H1 (cell line): ENCODE results near the gene USP8. TPM values are rescaled to one million over a fixed set of nuclear protein-coding genes. Genes with fewer than 3 reads are reported as not detected.

Experiments used
- CTCF ChIA-PET: fragments of 300-600 bp; sonication (Branson Sonifier 250); formaldehyde crosslinking; loops from one replicate; lab custom pipeline; 2021; ENCODE audit not compliant: partially characterized antibody; lab: Charles Lee
- POLR2A ChIA-PET: fragments of 300-600 bp; sonication (Branson Sonifier 250); formaldehyde crosslinking; loops from one replicate; lab custom pipeline; 2021; ENCODE audit warnings: inconsistent platforms; ENCODE audit not compliant: partially characterized antibody; lab: Charles Lee
- DNase-seq, 2 experiments: peaks; one replicate each; pipeline versions ENCODE4 v3.0.0 to v3.0.0-alpha.2; 2010 to 2022; ENCODE audit warnings: low spot score in 2 of 2, low read depth in 1 of 2, mixed read lengths in 1 of 2
- FAIRE-seq: peaks from 2 replicates; lab custom pipeline; 2011; peaks lifted over from hg19 to GRCh38; lab: Jason Lieb, UNC
- H2AFZ ChIP-seq: 2 replicates; pipeline ENCODE4 v1.8.1; 2012; ENCODE audit warnings: low read length, inconsistent platforms
- H2AK5ac ChIP-seq: 2 replicates; pipeline ENCODE4 v1.6.1; 2013; ENCODE audit warnings: low read depth, low read length
- H2BK120ac ChIP-seq: replicated peaks from 2 replicates; pipeline ENCODE3; 2013; ENCODE audit warnings: low read depth, low read length, inconsistent platforms
- H2BK12ac ChIP-seq: 2 replicates; pipeline ENCODE4 v1.6.1; 2013; ENCODE audit warnings: low read depth, low read length
- H2BK15ac ChIP-seq: 2 replicates; pipeline ENCODE4 v1.6.1; 2013; ENCODE audit warnings: low read length
- H2BK20ac ChIP-seq: 2 replicates; pipeline ENCODE4 v1.6.1; 2013; ENCODE audit warnings: low read length
- H2BK5ac ChIP-seq: 2 replicates; pipeline ENCODE4 v1.6.1; 2013; ENCODE audit warnings: low read depth, low read length
- H3K14ac ChIP-seq: 2 replicates; pipeline ENCODE4 v1.6.1; 2013; ENCODE audit warnings: inconsistent platforms; ENCODE audit not compliant: insufficient read length
- H3K18ac ChIP-seq: 2 replicates; pipeline ENCODE4 v1.6.1; 2013; ENCODE audit warnings: low read length; ENCODE audit errors: extremely low read depth
- H3K23ac ChIP-seq: 2 replicates; pipeline ENCODE4 v1.6.1; 2013; ENCODE audit warnings: inconsistent platforms; ENCODE audit not compliant: insufficient read length
- H3K23me2 ChIP-seq: 2 replicates; pipeline ENCODE4 v1.6.1; 2013; ENCODE audit warnings: low read depth, low read length
- H3K27ac ChIP-seq: 2 replicates; pipeline ENCODE4 v1.6.1; 2011; ENCODE audit warnings: low read depth, low read length, inconsistent platforms
- H3K27me3 ChIP-seq, 4 experiments: replicated peaks in 1 of 4; 1 replicate in 1 of 4; 2 replicates in 3 of 4; pipeline versions ENCODE4 v1.6.1 to v1.8.1; 2011 to 2013; ENCODE audit warnings: low read length in 3 of 4, mild to moderate bottlenecking in 3 of 4, inconsistent platforms in 2 of 4, mixed read lengths in 2 of 4, moderate library complexity in 1 of 4; ENCODE audit not compliant: control insufficient read depth in 3 of 4, insufficient read depth in 3 of 4; ENCODE audit errors: extremely low read depth in 1 of 4
- H3K36me3 ChIP-seq, 4 experiments: 2 replicates each; pipeline versions ENCODE4 v1.6.1 to v1.8.1; 2011 to 2013; ENCODE audit warnings: mild to moderate bottlenecking in 4 of 4, low read length in 3 of 4, moderate library complexity in 2 of 4, control low read depth in 1 of 4, inconsistent platforms in 1 of 4; ENCODE audit not compliant: insufficient read depth in 4 of 4, control insufficient read depth in 2 of 4
- H3K4ac ChIP-seq: replicated peaks from 2 replicates; pipeline ENCODE3; 2013; ENCODE audit warnings: low read length, low read depth, mixed read lengths, inconsistent platforms; ENCODE audit not compliant: insufficient read length
- H3K4me1 ChIP-seq, 4 experiments: replicated peaks in 1 of 4; 1 replicate in 1 of 4; 2 replicates in 3 of 4; pipeline versions ENCODE4 v1.6.1 to v1.8.1; 2011 to 2013; ENCODE audit warnings: low read length in 3 of 4, inconsistent platforms in 2 of 4, mixed read lengths in 1 of 4; ENCODE audit not compliant: insufficient read depth in 4 of 4, control insufficient read depth in 3 of 4
- H3K4me2 ChIP-seq, 2 experiments: 2 replicates each; pipeline versions ENCODE4 v1.6.1 to v1.8.1; 2011 to 2013; ENCODE audit warnings: low read depth in 2 of 2, low read length in 2 of 2, control low read depth in 1 of 2, inconsistent platforms in 1 of 2, mild to moderate bottlenecking in 1 of 2; ENCODE audit not compliant: insufficient read depth in 1 of 2
- H3K4me3 ChIP-seq, 4 experiments: fragments of 200-600, 300-600 bp in 1 of 4; sonication (generic), shearing (Covaris generic), sonication (Bioruptor Twin) in 1 of 4; 2 replicates each; pipeline versions ENCODE4 v1.5.1 to v1.8.1; 2011 to 2016; ENCODE audit warnings: low read length in 4 of 4, low read depth in 3 of 4, control low read depth in 2 of 4, inconsistent platforms in 2 of 4, mild to moderate bottlenecking in 2 of 4, mixed read lengths in 1 of 4, moderate library complexity in 1 of 4; ENCODE audit not compliant: insufficient read depth in 2 of 4; ENCODE audit errors: extremely low read depth in 1 of 4
- H3K56ac ChIP-seq: replicated peaks from 2 replicates; pipeline ENCODE3; 2013; ENCODE audit warnings: low read depth, mild to moderate bottlenecking, mixed read lengths, low read length, inconsistent platforms; ENCODE audit not compliant: insufficient read length
- H3K79me1 ChIP-seq: 2 replicates; pipeline ENCODE4 v1.6.1; 2013; ENCODE audit warnings: low read depth, low read length, control low read depth
- H3K79me2 ChIP-seq, 2 experiments: 2 replicates each; pipeline versions ENCODE4 v1.6.1 to v1.8.1; 2012 to 2013; ENCODE audit warnings: low read length in 2 of 2, mild to moderate bottlenecking in 2 of 2, inconsistent platforms in 1 of 2; ENCODE audit not compliant: insufficient read depth in 2 of 2, control insufficient read depth in 1 of 2
- H3K9ac ChIP-seq, 4 experiments: replicated peaks in 1 of 4; 1 replicate in 1 of 4; 2 replicates in 3 of 4; pipeline versions ENCODE4 v1.6.1 to v1.8.1; 2011 to 2013; ENCODE audit warnings: low read depth in 3 of 4, low read length in 3 of 4, control low read depth in 2 of 4, mild to moderate bottlenecking in 2 of 4, moderate library complexity in 2 of 4, inconsistent platforms in 1 of 4; ENCODE audit errors: extremely low read depth in 1 of 4
- H3K9me3 ChIP-seq, 2 experiments: 2 replicates each; pipeline versions ENCODE4 v1.6.1 to v1.8.1; 2012 to 2013; ENCODE audit warnings: mild to moderate bottlenecking in 2 of 2, moderate library complexity in 2 of 2, control low read depth in 1 of 2, inconsistent platforms in 1 of 2, low read depth in 1 of 2, low read length in 1 of 2, mixed read lengths in 1 of 2; ENCODE audit not compliant: insufficient read depth in 2 of 2
- H4K20me1 ChIP-seq, 2 experiments: replicated peaks in 1 of 2; 2 replicates each; pipeline versions ENCODE3 to v1.8.1; 2011 to 2013; ENCODE audit warnings: inconsistent platforms in 2 of 2, low read length in 2 of 2, mild to moderate bottlenecking in 1 of 2; ENCODE audit not compliant: insufficient read depth in 2 of 2, control insufficient read depth in 1 of 2
- H4K5ac ChIP-seq: 2 replicates; pipeline ENCODE4 v1.6.1; 2013; ENCODE audit warnings: low read length, low read depth, mixed read lengths, inconsistent platforms; ENCODE audit not compliant: insufficient read length
- H4K8ac ChIP-seq: 2 replicates; pipeline ENCODE4 v1.8.0; 2013; ENCODE audit warnings: mild to moderate bottlenecking, moderate library complexity, low read length, inconsistent platforms; ENCODE audit not compliant: insufficient read depth; ENCODE audit errors: extremely low read depth
- H4K91ac ChIP-seq: replicated peaks from 2 replicates; pipeline ENCODE3; 2013; ENCODE audit warnings: low read length, mixed read lengths, inconsistent platforms; ENCODE audit not compliant: insufficient read length
- ATF3 ChIP-seq: IDR thresholded peaks from 2 replicates; pipeline ENCODE4 v1.6.1; 2011; ENCODE audit warnings: low read depth, mild to moderate bottlenecking, low read length; ENCODE audit not compliant: insufficient read depth
- CBX5 ChIP-seq: fragments of 300-800, 300-1000 bp; sonication (generic); IDR thresholded peaks from 2 replicates; pipeline ENCODE4 v1.7.1; 2016; ENCODE audit warnings: antibody characterized with exemption, low read length, low read depth
- CBX8 ChIP-seq: fragments of 300-800, 300-1000 bp; sonication (generic); IDR thresholded peaks from 2 replicates; pipeline ENCODE4 v1.7.1; 2016; ENCODE audit warnings: low read depth, low read length, borderline replicate concordance
- FOSL1 ChIP-seq: IDR thresholded peaks from 2 replicates; pipeline ENCODE4 v1.6.1; 2011; ENCODE audit warnings: mild to moderate bottlenecking, low read depth, low read length, moderate library complexity; ENCODE audit not compliant: insufficient read depth
- GTF2F1 ChIP-seq: IDR thresholded peaks from 2 replicates; pipeline ENCODE4 v1.6.1; 2012; ENCODE audit warnings: low read depth, low read length, improper control_type of control experiment, borderline replicate concordance
- JUN ChIP-seq: IDR thresholded peaks from 2 replicates; pipeline ENCODE4 v1.6.1; 2011; ENCODE audit warnings: low read depth, mild to moderate bottlenecking, improper control_type of control experiment, low read length
- MAFK ChIP-seq: IDR thresholded peaks from 2 replicates; pipeline ENCODE4 v1.6.1; 2012; ENCODE audit warnings: low read depth, mild to moderate bottlenecking, improper control_type of control experiment, low read length
- SRF ChIP-seq: IDR thresholded peaks from 2 replicates; pipeline ENCODE4 v1.6.1; 2011; ENCODE audit warnings: mild to moderate bottlenecking, low read depth, low read length, moderate library complexity
- WGBS, 2 experiments: shearing (Covaris generic) in 1 of 2; methylation state at CpG; one replicate each; pipeline versions ENCODE4 v1.1.6 to v1.1.7; 2013 to 2015; ENCODE audit warnings: low lambda C conversion rate in 2 of 2, mixed read lengths in 2 of 2, inconsistent platforms in 1 of 2, low coverage in 1 of 2, missing lambda C conversion rate in 1 of 2; ENCODE audit not compliant: insufficient replicate concordance in 2 of 2, insufficient coverage in 1 of 2, insufficient read length in 1 of 2; ENCODE audit errors: extremely low coverage in 1 of 2, missing lambda C conversion rate in 1 of 2; 5-methylcytosine and 5-hydroxymethylcytosine counted together
- polyA plus RNA-seq, 7 experiments: library from polyadenylated mRNA; depleted of rRNA in 3 of 7; stranded (reverse) in 5 of 7; unstranded in 2 of 7; fragments of >200 nt in 5 of 7; fragments of 200-250 nt in 2 of 7; gene quantifications; 1 replicate in 5 of 7; 2 replicates in 1 of 7; 4 replicates in 1 of 7; pipeline versions ENCODE4 v1.2.1 to v1.2.3, GENCODE V29; 2011 to 2013; ENCODE audit warnings: missing spikeins in 2 of 7, mixed read lengths in 2 of 7
- total RNA-seq: library from RNA; stranded (reverse); fragmentation: NEBNext Ultra II Directional; extraction: Animal tissue kit (Norgen Biotek cat#: 25700); gene quantifications from 2 replicates; pipeline ENCODE4 v1.2.1, GENCODE V29; 2021

USP8 gene
- total and polyA plus RNA-seq, 2 of the 8 experiments (the other 6 are each of a cell fraction or from before 2014, with no cell fraction given) = 19.9 to 66.2 TPM

GRCh38 chr15:50546566-50546965 is 122.4 kb downstream of the USP8 start, which contains the start of gene USP50:
USP50 (minus strand) TSS chr15:50546666; CDS start chr15:50546525, 141 bp downstream.
- Histone ChIP-seq H2BK20ac (no peak within 1 kb of the TSS), H3K79me1 (no peaks in the 10 kb centered on the region), H2AK5ac (no peak within 1 kb of the TSS), H4K20me1 (no peaks in the 10 kb centered on the region), H3K36me3 (no peaks in the 10 kb centered on the region), H3K9ac (no peak within 1 kb of the TSS), H3K4me3 (no peak within 1 kb of the TSS), H2BK12ac (no peak within 1 kb of the TSS), H3K27me3 (no peaks in the 10 kb centered on the region), H4K5ac (no peak within 1 kb of the TSS), H3K4me1 (no peaks in the 10 kb centered on the region; a peak in 1 of 7 replicates), H4K8ac (no peak within 1 kb of the TSS), H3K23ac (no peak within 1 kb of the TSS), H3K4me2 (no peak within 1 kb of the TSS), H4K91ac (no peak within 1 kb of the TSS), H3K79me2 (no peaks in the 10 kb centered on the region), H3K23me2 (no peaks in the 10 kb centered on the region), H3K9me3 (no peaks in the 10 kb centered on the region), H2BK120ac (no peak within 1 kb of the TSS), H2BK5ac (no peak within 1 kb of the TSS), H2BK15ac (no peak within 1 kb of the TSS), H2AFZ (no peak within 1 kb of the TSS), H3K4ac (no peak within 1 kb of the TSS), H3K56ac (no peak within 1 kb of the TSS), H3K18ac (no peak within 1 kb of the TSS), H3K14ac (no peak within 1 kb of the TSS), H3K27ac (no peak within 1 kb of the TSS)
- FAIRE-seq = no peak
- DNase-seq = no peak
- TF ChIP-seq SRF (no peak), ATF3 (no peak), MAFK (no peak), CBX5 (no peak), CBX8 (no peak), FOSL1 (no peak), JUN (no peak), GTF2F1 (no peak)
- 87% methylated on average over 5 of the region's 5 CpGs; no CpG with 5 or more reads in 1 of the 2 experiments for WGBS, 2 experiments
- CTCF ChIA-PET = interaction anchor here (0.6 kb wide), 1 partner anchor 130 kb away, joined by 3 read pairs; no protein-coding TSS in a partner anchor
- POLR2A ChIA-PET = interaction anchor here (1.4 kb wide), 1 partner anchor 8 kb away, joined by 4 read pairs; no protein-coding TSS in a partner anchor
